SU-DHL-6 (cell line): ENCODE results near the gene PAF1.

Experiments
- EZH2phosphoT487 ChIP-seq: fragments of 200-600 bp; sonication (generic), shearing (Covaris generic); conservative IDR thresholded peaks from 2 replicates; pipeline ENCODE4 v1.6.1; 2018; ENCODE audit warnings: mild to moderate bottlenecking, antibody characterized with exemption, low read length, moderate library complexity, mixed read lengths
- TF ChIP-seq, protein P1 (sequence below): fragments of 200-600 bp; sonication (generic); IDR thresholded peaks from one replicate; pipeline ENCODE4 v1.5.1; 2017; ENCODE audit warnings: antibody characterized with exemption, mild to moderate bottlenecking, low read length, moderate library complexity; ENCODE audit not compliant: insufficient read depth, poor library complexity, severe bottlenecking

GRCh38 chr19:39390751-39391437, at the start of gene PAF1, which contains the start of gene MED29:
- TF ChIP-seq, protein P1, sequence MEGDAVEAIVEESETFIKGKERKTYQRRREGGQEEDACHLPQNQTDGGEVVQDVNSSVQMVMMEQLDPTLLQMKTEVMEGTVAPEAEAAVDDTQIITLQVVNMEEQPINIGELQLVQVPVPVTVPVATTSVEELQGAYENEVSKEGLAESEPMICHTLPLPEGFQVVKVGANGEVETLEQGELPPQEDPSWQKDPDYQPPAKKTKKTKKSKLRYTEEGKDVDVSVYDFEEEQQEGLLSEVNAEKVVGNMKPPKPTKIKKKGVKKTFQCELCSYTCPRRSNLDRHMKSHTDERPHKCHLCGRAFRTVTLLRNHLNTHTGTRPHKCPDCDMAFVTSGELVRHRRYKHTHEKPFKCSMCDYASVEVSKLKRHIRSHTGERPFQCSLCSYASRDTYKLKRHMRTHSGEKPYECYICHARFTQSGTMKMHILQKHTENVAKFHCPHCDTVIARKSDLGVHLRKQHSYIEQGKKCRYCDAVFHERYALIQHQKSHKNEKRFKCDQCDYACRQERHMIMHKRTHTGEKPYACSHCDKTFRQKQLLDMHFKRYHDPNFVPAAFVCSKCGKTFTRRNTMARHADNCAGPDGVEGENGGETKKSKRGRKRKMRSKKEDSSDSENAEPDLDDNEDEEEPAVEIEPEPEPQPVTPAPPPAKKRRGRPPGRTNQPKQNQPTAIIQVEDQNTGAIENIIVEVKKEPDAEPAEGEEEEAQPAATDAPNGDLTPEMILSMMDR = no peak
- TF ChIP-seq EZH2phosphoT487 = no peak
